H9 (cell line): ENCODE measurements around the gene CUBN. TPM values are rescaled to one million over a fixed set of nuclear protein-coding genes. Genes with fewer than 3 reads are reported as not detected.

ENCODE experiments used
- DNase-seq: peaks from one replicate; pipeline ENCODE4 v3.0.0-alpha.2; 2017
- H2AFZ ChIP-seq: one replicate; pipeline ENCODE4 v1.6.1; 2013; ENCODE audit warnings: mild to moderate bottlenecking, low read length, control low read depth, moderate library complexity
- H2AK5ac ChIP-seq: 2 replicates; pipeline ENCODE4 v1.6.1; 2013; ENCODE audit warnings: low read length, control low read depth, mixed read lengths; ENCODE audit not compliant: insufficient read length
- H2BK120ac ChIP-seq: one replicate; pipeline ENCODE4 v1.6.1; 2013; ENCODE audit warnings: low read depth, mild to moderate bottlenecking, low read length, control low read depth, inconsistent platforms; ENCODE audit not compliant: poor library complexity, severe bottlenecking
- H2BK12ac ChIP-seq: 2 replicates; pipeline ENCODE4 v1.6.1; 2013; ENCODE audit warnings: low read length, control low read depth, mixed read lengths, low read depth; ENCODE audit not compliant: insufficient read length
- H2BK15ac ChIP-seq: 2 replicates; pipeline ENCODE4 v1.6.1; 2013; ENCODE audit warnings: low read depth, low read length, control low read depth
- H2BK20ac ChIP-seq: one replicate; pipeline ENCODE4 v1.6.1; 2013; ENCODE audit warnings: low read depth, mild to moderate bottlenecking, low read length, control low read depth, inconsistent platforms; ENCODE audit not compliant: poor library complexity, severe bottlenecking
- H2BK5ac ChIP-seq: 2 replicates; pipeline ENCODE4 v1.6.1; 2013; ENCODE audit warnings: low read length, control low read depth, mixed read lengths; ENCODE audit not compliant: insufficient read length
- H3K14ac ChIP-seq: 2 replicates; pipeline ENCODE4 v1.6.1; 2013; ENCODE audit warnings: low read length, control low read depth; ENCODE audit not compliant: insufficient read depth
- H3K18ac ChIP-seq: 2 replicates; pipeline ENCODE4 v1.6.1; 2013; ENCODE audit warnings: low read depth, mild to moderate bottlenecking, mixed read lengths, low read length, control low read depth; ENCODE audit not compliant: insufficient read length
- H3K23ac ChIP-seq: 2 replicates; pipeline ENCODE4 v1.6.1; 2013; ENCODE audit warnings: low read length, control low read depth, mixed read lengths, low read depth; ENCODE audit not compliant: insufficient read length
- H3K23me2 ChIP-seq: 2 replicates; pipeline ENCODE4 v1.6.1; 2013; ENCODE audit warnings: low read depth, mild to moderate bottlenecking, mixed read lengths, low read length, control low read depth; ENCODE audit not compliant: insufficient read length, poor library complexity, severe bottlenecking
- H3K27ac ChIP-seq: 2 replicates; pipeline ENCODE4 v1.5.1; 2013; ENCODE audit warnings: low read length, control low read depth, mixed read lengths, low read depth; ENCODE audit not compliant: insufficient read length
- H3K27me3 ChIP-seq: 2 replicates; pipeline ENCODE4 v1.6.1; 2013; ENCODE audit warnings: low read length, control low read depth, inconsistent platforms; ENCODE audit not compliant: insufficient read depth
- H3K4ac ChIP-seq: 2 replicates; pipeline ENCODE4 v1.6.1; 2013; ENCODE audit warnings: low read depth, mild to moderate bottlenecking, control low read depth, inconsistent platforms, low read length, moderate library complexity
- H3K4me1 ChIP-seq: 2 replicates; pipeline ENCODE4 v1.6.1; 2013; ENCODE audit warnings: low read length, control low read depth, inconsistent platforms; ENCODE audit not compliant: insufficient read depth
- H3K4me2 ChIP-seq: 2 replicates; pipeline ENCODE4 v1.6.1; 2013; ENCODE audit warnings: low read length, control low read depth, mixed read lengths; ENCODE audit not compliant: insufficient read length, insufficient read depth
- H3K56ac ChIP-seq: 2 replicates; pipeline ENCODE4 v1.6.1; 2013; ENCODE audit warnings: low read depth, mild to moderate bottlenecking, mixed read lengths, low read length, control low read depth; ENCODE audit not compliant: insufficient read length
- H3K79me1 ChIP-seq: 2 replicates; pipeline ENCODE4 v1.6.1; 2013; ENCODE audit warnings: low read depth, mild to moderate bottlenecking, moderate library complexity, low read length, control low read depth, inconsistent platforms; ENCODE audit not compliant: insufficient read depth, poor library complexity, severe bottlenecking
- H3K79me2 ChIP-seq: 2 replicates; pipeline ENCODE4 v1.6.1; 2013; ENCODE audit warnings: low read length, control low read depth, inconsistent platforms; ENCODE audit not compliant: insufficient read depth
- H3K9ac ChIP-seq: 2 replicates; pipeline ENCODE4 v1.6.1; 2013; ENCODE audit warnings: low read length, control low read depth, mixed read lengths; ENCODE audit not compliant: insufficient read length; ENCODE audit errors: extremely low read depth
- H3K9me3 ChIP-seq: one replicate; pipeline ENCODE4 v1.6.1; 2013; ENCODE audit warnings: low read depth, low read length, inconsistent platforms; ENCODE audit not compliant: control insufficient read depth
- H3T11ph ChIP-seq: one replicate; pipeline ENCODE4 v1.6.1; 2013; ENCODE audit warnings: mild to moderate bottlenecking, low read length, control low read depth, inconsistent platforms
- H4K20me1 ChIP-seq: one replicate; pipeline ENCODE4 v1.6.1; 2013; ENCODE audit not compliant: control insufficient read depth, insufficient read length, insufficient read depth
- H4K5ac ChIP-seq: 2 replicates; pipeline ENCODE4 v1.6.1; 2013; ENCODE audit warnings: low read depth, mild to moderate bottlenecking, mixed read lengths, low read length, control low read depth; ENCODE audit not compliant: insufficient read length
- H4K8ac ChIP-seq: replicated peaks from 2 replicates; pipeline ENCODE4 v1.6.1; 2013; ENCODE audit warnings: low read length, control low read depth, mixed read lengths, low read depth; ENCODE audit not compliant: insufficient read length
- H4K91ac ChIP-seq: 2 replicates; pipeline ENCODE4 v1.6.1; 2013; ENCODE audit warnings: low read depth, mild to moderate bottlenecking, moderate library complexity, mixed read lengths, low read length, control low read depth; ENCODE audit not compliant: insufficient read length
- H3K27ac Mint-ChIP-seq, 3 experiments: 2 replicates in 2 of 3; 3 replicates in 1 of 3; pipeline ENCODE4 v1.8.0; 2020 to 2021; ENCODE audit warnings: mixed read lengths in 3 of 3, mild to moderate bottlenecking in 1 of 3, moderate library complexity in 1 of 3
- H3K27me3 Mint-ChIP-seq: 2 replicates; pipeline ENCODE4 v1.8.0; 2021; ENCODE audit warnings: low read depth, mild to moderate bottlenecking, moderate library complexity, mixed read lengths
- H3K36me3 Mint-ChIP-seq, 3 experiments: 2 replicates in 2 of 3; 3 replicates in 1 of 3; pipeline ENCODE4 v1.8.0; 2020 to 2021; ENCODE audit warnings: low read depth in 3 of 3, mixed read lengths in 3 of 3; ENCODE audit not compliant: insufficient read depth in 1 of 3
- H3K4me1 Mint-ChIP-seq, 2 experiments: 2 replicates each; pipeline ENCODE4 v1.8.0; 2020; ENCODE audit warnings: mixed read lengths in 2 of 2
- H3K4me3 Mint-ChIP-seq, 2 experiments: 2 replicates in 1 of 2; 3 replicates in 1 of 2; pipeline ENCODE4 v1.8.0; 2020 to 2021; ENCODE audit warnings: mild to moderate bottlenecking in 2 of 2, mixed read lengths in 2 of 2, moderate library complexity in 1 of 2
- H3K9me3 Mint-ChIP-seq, 2 experiments: 2 replicates in 1 of 2; 3 replicates in 1 of 2; pipeline ENCODE4 v1.8.0; 2020; ENCODE audit warnings: mild to moderate bottlenecking in 2 of 2, mixed read lengths in 2 of 2, moderate library complexity in 1 of 2
- CTCF ChIP-seq: fragments of 200-600 bp; sonication (generic); conservative IDR thresholded peaks from 3 replicates; pipeline ENCODE4 v1.8.0; 2021; ENCODE audit warnings: antibody characterized with exemption, mild to moderate bottlenecking
- WGBS: extraction: QIAGEN DNeasy Blood & Tissue Kit; methylation state at CpG from one replicate; pipeline ENCODE4 v1.1.7; 2013; ENCODE audit warnings: missing lambda C conversion rate, low lambda C conversion rate, mixed read lengths; ENCODE audit not compliant: insufficient read length; ENCODE audit errors: extremely low coverage; 5-methylcytosine and 5-hydroxymethylcytosine counted together
- total RNA-seq: library from RNA; stranded (reverse); gene quantifications from 2 replicates; pipeline ENCODE4 v1.2.1, GENCODE V29; 2021

The CUBN gene
- total RNA-seq, 1 experiment from 2014 or later = 0.26 TPM

GRCh38 chr10:16916496-16916895 lies 213.1 kb downstream of the CUBN start:
- no peak overlapping the region for H3K56ac ChIP-seq
- H4K91ac ChIP-seq = no peak overlapping the region
- Mint-ChIP-seq H3K9me3 (no peaks in the 10 kb centered on the region), H3K27me3 (no peaks in the 10 kb centered on the region), H3K27ac (no peak overlapping the region), H3K4me3 (no peak overlapping the region), H3K4me1 (peaks cover 0 to 7% of the 10 kb centered on the region in 2 experiments; a peak in 1 of 4 replicates), H3K36me3 (no peaks in the 10 kb centered on the region)
- H2AK5ac ChIP-seq = no peak overlapping the region
- no peaks in the 10 kb centered on the region for H3K23me2 ChIP-seq
- H3K9me3 ChIP-seq = no peaks in the 10 kb centered on the region
- H3K9ac ChIP-seq = no peak overlapping the region
- no peaks in the 10 kb centered on the region for H3K79me2 ChIP-seq
- no peak overlapping the region for H2BK20ac ChIP-seq
- no peak overlapping the region for H2AFZ ChIP-seq
- no peak overlapping the region for H3K27ac ChIP-seq
- H3K79me1 ChIP-seq = no peaks in the 10 kb centered on the region
- H4K5ac ChIP-seq = no peak overlapping the region
- no peak overlapping the region for H3K4me2 ChIP-seq
- H2BK120ac ChIP-seq = no peak overlapping the region
- no CpG with 5 or more reads among the region's 6 CpGs for WGBS
- TF ChIP-seq CTCF = peak; percentile 51
- DNase-seq = no peak
- no peak overlapping the region for H2BK5ac ChIP-seq
- no peaks in the 10 kb centered on the region for H3K4me1 ChIP-seq
- H2BK12ac ChIP-seq = no peak overlapping the region
- no peak overlapping the region for H3K4ac ChIP-seq
- H3K27me3 ChIP-seq = no peaks in the 10 kb centered on the region
- H4K8ac ChIP-seq = no peak overlapping the region
- no peak overlapping the region for H3K14ac ChIP-seq
- H4K20me1 ChIP-seq = no peaks in the 10 kb centered on the region
- no peak overlapping the region for H3K23ac ChIP-seq
- H2BK15ac ChIP-seq = no peak overlapping the region
- H3K18ac ChIP-seq = no peak overlapping the region
- H3T11ph ChIP-seq = no peak overlapping the region
